ENCODE measurements around the gene DIRAS1.

- TF ChIP-seq CTCF (IDR thresholded peaks at IDR 0.05 in 4 of 5, conservative IDR thresholded peaks at IDR 0.05 in 1 of 5), result peak in 4 of 5 experiments; percentile 23 to 39 (median 34)
- no peak for TF ChIP-seq POLR2A (IDR thresholded peaks at IDR 0.05)
These were observed 18.6 kb upstream of the DIRAS1 start, which contains the start of gene SLC39A3 for GRCh38 chr19:2739602-2740313.
